Astrocyte (in vitro differentiated cells and primary cell): ENCODE data around the gene SIRPB2. TPM values are rescaled to one million over a fixed set of nuclear protein-coding genes. Genes with fewer than 3 reads are reported as not detected.

Experiments used
- DNase-seq: peaks from one replicate; pipeline ENCODE4 v3.0.0-alpha.2; 2010; ENCODE audit warnings: low read depth
- FAIRE-seq: peaks from 2 replicates; lab custom pipeline; 2011; peaks lifted over from hg19 to GRCh38; lab: Jason Lieb, UNC
- H2AFZ ChIP-seq: 2 replicates; pipeline ENCODE4 v1.6.0; 2012; ENCODE audit warnings: low read depth, low read length, inconsistent platforms
- H3K27ac ChIP-seq: 2 replicates; pipeline ENCODE4 v1.5.1; 2011; ENCODE audit warnings: low read depth, low read length, inconsistent platforms
- H3K27me3 ChIP-seq: 2 replicates; pipeline ENCODE4 v1.6.0; 2011; ENCODE audit warnings: low read length, inconsistent platforms; ENCODE audit not compliant: insufficient read depth
- H3K36me3 ChIP-seq: 2 replicates; pipeline ENCODE4 v1.5.1; 2011; ENCODE audit warnings: low read length, inconsistent platforms; ENCODE audit not compliant: insufficient read depth
- H3K4me1 ChIP-seq: 2 replicates; pipeline ENCODE4 v1.5.1; 2011; ENCODE audit warnings: low read length, inconsistent platforms; ENCODE audit not compliant: insufficient read depth
- H3K4me2 ChIP-seq: 2 replicates; pipeline ENCODE4 v1.6.0; 2012; ENCODE audit warnings: low read length, inconsistent platforms
- H3K4me3 ChIP-seq: 2 replicates; pipeline ENCODE4 v1.5.1; 2011; ENCODE audit warnings: low read depth, mild to moderate bottlenecking, low read length, inconsistent platforms; ENCODE audit not compliant: insufficient read depth
- H3K79me2 ChIP-seq: 2 replicates; pipeline ENCODE4 v1.6.0; 2012; ENCODE audit warnings: mild to moderate bottlenecking, low read length, inconsistent platforms; ENCODE audit not compliant: insufficient read depth
- H3K9ac ChIP-seq: 2 replicates; pipeline ENCODE4 v1.6.0; 2012; ENCODE audit warnings: mild to moderate bottlenecking, low read length, inconsistent platforms
- H3K9me3 ChIP-seq: 2 replicates; pipeline ENCODE4 v1.5.1; 2012; ENCODE audit warnings: low read depth, mild to moderate bottlenecking, low read length, inconsistent platforms; ENCODE audit not compliant: insufficient read depth
- H4K20me1 ChIP-seq: 2 replicates; pipeline ENCODE4 v1.6.0; 2012; ENCODE audit warnings: low read length, inconsistent platforms; ENCODE audit not compliant: insufficient read depth
- H3K27ac Mint-ChIP-seq: one replicate; pipeline ENCODE4 v1.8.0; 2021; ENCODE audit warnings: mild to moderate bottlenecking, mixed read lengths; ENCODE audit not compliant: unreplicated experiment
- H3K27me3 Mint-ChIP-seq: one replicate; pipeline ENCODE4 v1.8.0; 2021; ENCODE audit warnings: low read depth, mixed read lengths; ENCODE audit not compliant: unreplicated experiment
- H3K36me3 Mint-ChIP-seq: one replicate; pipeline ENCODE4 v1.8.0; 2021; ENCODE audit warnings: low read depth, mixed read lengths; ENCODE audit not compliant: unreplicated experiment
- H3K4me1 Mint-ChIP-seq: one replicate; pipeline ENCODE4 v1.8.0; 2021; ENCODE audit warnings: low read depth, mixed read lengths; ENCODE audit not compliant: unreplicated experiment
- H3K4me3 Mint-ChIP-seq: one replicate; pipeline ENCODE4 v1.8.0; 2021; ENCODE audit warnings: mild to moderate bottlenecking, moderate library complexity, mixed read lengths; ENCODE audit not compliant: unreplicated experiment
- H3K9me3 Mint-ChIP-seq: one replicate; pipeline ENCODE4 v1.8.0; 2021; ENCODE audit warnings: mild to moderate bottlenecking, mixed read lengths; ENCODE audit not compliant: unreplicated experiment
- EZH2 ChIP-seq: IDR thresholded peaks from 2 replicates; pipeline ENCODE4 v1.6.1; 2012; ENCODE audit warnings: mild to moderate bottlenecking, low read length, inconsistent platforms; ENCODE audit not compliant: insufficient read depth
- total RNA-seq: library from RNA; stranded (reverse); gene quantifications from 2 replicates; pipeline ENCODE4 v1.2.1, GENCODE V29; 2021
- TF ChIP-seq, protein P1 (sequence below): IDR thresholded peaks from 2 replicates; pipeline ENCODE4 v1.5.1; 2011; ENCODE audit warnings: low read depth, mild to moderate bottlenecking, inconsistent platforms, low read length, moderate library complexity; ENCODE audit not compliant: insufficient read depth

SIRPB2 gene
- total RNA-seq, 1 donor from 2014 or later: not detected

DNA sequence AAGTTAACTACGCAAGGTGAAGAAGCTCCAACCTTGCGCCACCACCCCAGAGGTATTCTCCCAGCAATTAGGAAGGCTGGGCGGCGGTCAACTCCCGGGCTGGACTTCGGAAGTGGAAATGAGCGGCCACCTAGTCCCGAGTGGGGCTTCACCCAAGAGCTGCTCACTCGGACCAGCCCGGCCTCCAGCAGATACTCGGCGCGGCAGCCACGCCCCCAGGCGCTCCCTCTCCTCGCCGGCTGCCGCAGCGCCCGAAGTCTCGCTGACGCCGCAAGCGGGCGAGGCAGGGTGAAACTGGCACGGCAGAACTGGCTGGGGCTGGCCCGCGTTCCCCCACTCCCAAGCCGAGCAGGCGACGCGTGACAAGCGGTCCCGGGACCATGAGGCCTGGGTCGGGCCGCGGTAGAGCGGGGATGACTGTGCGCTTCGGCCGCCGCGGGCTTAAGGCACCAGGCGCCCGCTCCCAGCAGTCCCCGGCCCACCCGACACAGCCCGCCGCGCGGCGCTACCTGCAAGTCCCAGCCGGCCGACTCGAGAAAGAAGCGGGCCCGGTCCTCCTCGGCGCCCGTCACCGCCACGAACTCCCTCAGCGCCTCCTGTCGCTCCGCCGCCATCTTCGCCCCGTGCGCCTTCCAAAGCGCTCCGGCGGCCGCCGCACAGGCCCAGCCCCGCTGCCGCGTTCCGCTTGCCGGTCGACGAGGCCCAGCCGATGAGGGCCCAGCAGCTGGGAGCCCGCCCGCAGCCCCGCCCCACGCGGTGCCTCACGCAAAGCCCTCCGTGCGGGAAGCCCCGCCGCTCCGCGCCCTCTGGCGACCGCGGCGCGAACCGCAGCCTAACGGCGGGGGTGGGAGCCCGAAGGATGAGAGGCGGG, 24.8 kb downstream of the SIRPB2 start, which contains the start of gene NSFL1C:
TSS of gene NSFL1C (minus strand) at position 639 of the 871 bp plus-strand sequence. CDS start at position 614, 25 bp downstream.
- peak within 1 kb of the TSS; percentile 77 for H3K27ac Mint-ChIP-seq
- Histone ChIP-seq H3K27ac (peak within 1 kb of the TSS; percentile 87), H3K36me3 (peaks cover 11% of the 10 kb centered on the region), H3K27me3 (no peaks in the 10 kb centered on the region), H3K79me2 (peaks cover 48% of the 10 kb centered on the region), H3K9me3 (no peaks in the 10 kb centered on the region), H3K4me2 (peak within 1 kb of the TSS; percentile 85), H3K9ac (peak within 1 kb of the TSS; percentile 92), H4K20me1 (peaks cover 42% of the 10 kb centered on the region), H3K4me3 (peak within 1 kb of the TSS; percentile 70), H3K4me1 (peaks cover 33% of the 10 kb centered on the region), H2AFZ (peak within 1 kb of the TSS; percentile 71)
- H3K27me3 Mint-ChIP-seq: no peaks in the 10 kb centered on the region
- FAIRE-seq (no peak), DNase-seq (peak; percentile 84)
- no peak for TF ChIP-seq EZH2
- TF ChIP-seq, protein P1, sequence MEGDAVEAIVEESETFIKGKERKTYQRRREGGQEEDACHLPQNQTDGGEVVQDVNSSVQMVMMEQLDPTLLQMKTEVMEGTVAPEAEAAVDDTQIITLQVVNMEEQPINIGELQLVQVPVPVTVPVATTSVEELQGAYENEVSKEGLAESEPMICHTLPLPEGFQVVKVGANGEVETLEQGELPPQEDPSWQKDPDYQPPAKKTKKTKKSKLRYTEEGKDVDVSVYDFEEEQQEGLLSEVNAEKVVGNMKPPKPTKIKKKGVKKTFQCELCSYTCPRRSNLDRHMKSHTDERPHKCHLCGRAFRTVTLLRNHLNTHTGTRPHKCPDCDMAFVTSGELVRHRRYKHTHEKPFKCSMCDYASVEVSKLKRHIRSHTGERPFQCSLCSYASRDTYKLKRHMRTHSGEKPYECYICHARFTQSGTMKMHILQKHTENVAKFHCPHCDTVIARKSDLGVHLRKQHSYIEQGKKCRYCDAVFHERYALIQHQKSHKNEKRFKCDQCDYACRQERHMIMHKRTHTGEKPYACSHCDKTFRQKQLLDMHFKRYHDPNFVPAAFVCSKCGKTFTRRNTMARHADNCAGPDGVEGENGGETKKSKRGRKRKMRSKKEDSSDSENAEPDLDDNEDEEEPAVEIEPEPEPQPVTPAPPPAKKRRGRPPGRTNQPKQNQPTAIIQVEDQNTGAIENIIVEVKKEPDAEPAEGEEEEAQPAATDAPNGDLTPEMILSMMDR: peak; percentile 34
- H3K4me3 Mint-ChIP-seq: peak within 1 kb of the TSS; percentile 91
- no peaks in the 10 kb centered on the region for H3K9me3 Mint-ChIP-seq
- H3K36me3 Mint-ChIP-seq: peaks cover 6% of the 10 kb centered on the region
- H3K4me1 Mint-ChIP-seq: peaks cover 42% of the 10 kb centered on the region

DNA sequence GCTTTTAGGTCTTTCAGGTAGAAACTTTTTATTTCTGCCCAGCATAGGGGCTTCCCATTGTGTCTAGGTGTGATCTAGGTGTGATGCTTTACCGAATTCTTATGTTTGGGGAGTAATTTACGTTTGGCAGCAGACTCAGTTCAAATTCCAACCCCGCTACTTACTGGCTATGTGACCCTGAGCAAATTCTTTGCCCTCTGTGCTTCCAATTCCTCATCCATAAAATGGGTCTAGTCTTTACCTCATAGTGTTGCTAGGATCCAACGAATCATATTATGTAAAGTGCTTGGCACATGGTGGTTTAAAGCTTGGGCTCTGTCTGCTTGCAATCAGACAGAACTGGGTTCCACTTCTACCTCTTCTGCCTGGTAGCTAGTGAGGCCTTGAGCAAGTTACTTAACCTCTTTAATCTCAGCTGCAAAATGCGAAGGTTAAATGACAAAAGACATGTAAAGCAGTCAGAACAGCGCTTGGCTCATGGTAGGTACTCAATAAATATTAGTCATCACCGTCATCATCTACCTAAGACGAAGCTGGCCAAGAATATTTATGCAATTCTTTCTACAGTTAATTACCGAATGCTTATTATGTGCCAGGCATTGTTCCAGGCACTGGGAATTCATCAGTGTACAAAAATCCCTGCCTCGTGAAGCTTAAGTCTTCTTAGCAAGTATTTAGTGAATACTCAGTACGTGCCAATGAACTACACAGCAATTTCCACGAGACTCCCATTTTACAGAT, 25.6 kb downstream of the SIRPB2 start:
- no peak for TF ChIP-seq EZH2
- TF ChIP-seq, protein P1: no peak
- FAIRE-seq: no peak
- Histone ChIP-seq H3K27me3 (no peaks in the 10 kb centered on the region), H3K4me2 (peak overlapping the region; percentile 85), H3K27ac (peak overlapping the region; percentile 87), H3K4me1 (peaks cover 26% of the 10 kb centered on the region), H3K36me3 (peaks cover 11% of the 10 kb centered on the region), H3K9me3 (no peaks in the 10 kb centered on the region), H3K79me2 (peaks cover 55% of the 10 kb centered on the region), H2AFZ (peak overlapping the region; percentile 71), H3K9ac (peak overlapping the region; percentile 92), H4K20me1 (peaks cover 50% of the 10 kb centered on the region), H3K4me3 (peak overlapping the region; percentile 70)
- Mint-ChIP-seq H3K27ac (peak overlapping the region; percentile 77), H3K27me3 (no peaks in the 10 kb centered on the region), H3K9me3 (no peaks in the 10 kb centered on the region), H3K4me3 (peak overlapping the region; percentile 91), H3K36me3 (peaks cover 6% of the 10 kb centered on the region), H3K4me1 (peaks cover 41% of the 10 kb centered on the region)
- DNase-seq: peak; percentile 55
